IMR-90 (cell line): ENCODE measurements around the gene MTA1. TPM values are rescaled to one million over a fixed set of nuclear protein-coding genes. Genes with fewer than 3 reads are reported as not detected.

Experiments used
- ATAC-seq: fragments of 200-7000 bp; cut with Tn5 transposase; 2 replicates; pipeline ENCODE4 v1.9.1; 2020; ENCODE audit warnings: low read depth, mild to moderate bottlenecking, moderate library complexity
- BruUV-seq: library from RNA; stranded (reverse); fragments of 400-500 nt; replicated peaks from 2 replicates; lab custom pipeline; 2021; lab: Mats Ljungman, UMichigan
- CTCF ChIA-PET: fragments of 300-600 bp; formaldehyde crosslinking; extraction: SDS; loops from one replicate; lab custom pipeline; 2021; ENCODE audit warnings: antibody characterized with exemption; lab: Yijun Ruan, JAX
- POLR2A ChIA-PET: fragments of 300-600 bp; sonication (Branson Sonifier 250); formaldehyde crosslinking; loops from one replicate; lab custom pipeline; 2022; ENCODE audit warnings: antibody characterized with exemption; ENCODE audit not compliant: unreplicated experiment; lab: Charles Lee
- DNase-seq: peaks from one replicate; pipeline ENCODE4 v3.0.0; 2013
- H2AFZ ChIP-seq: replicated peaks from 2 replicates; pipeline ENCODE3; 2013; ENCODE audit warnings: low read length, mild to moderate bottlenecking; ENCODE audit not compliant: poor library complexity
- H2AK5ac ChIP-seq: 2 replicates; pipeline ENCODE4 v1.6.1; 2013; ENCODE audit warnings: low read depth, low read length, inconsistent platforms
- H2AK9ac ChIP-seq: replicated peaks from 2 replicates; pipeline ENCODE3; 2013; ENCODE audit warnings: mild to moderate bottlenecking, low read depth, low read length, moderate library complexity; ENCODE audit not compliant: poor library complexity
- H2BK120ac ChIP-seq: 2 replicates; pipeline ENCODE4 v1.6.1; 2013; ENCODE audit warnings: low read depth, low read length, inconsistent platforms
- H2BK15ac ChIP-seq: 3 replicates; pipeline ENCODE4 v1.6.1; 2013; ENCODE audit warnings: low read depth, low read length, inconsistent platforms
- H2BK20ac ChIP-seq: 2 replicates; pipeline ENCODE4 v1.6.1; 2013; ENCODE audit warnings: low read depth, mild to moderate bottlenecking, inconsistent platforms, low read length, moderate library complexity
- H2BK5ac ChIP-seq: 2 replicates; pipeline ENCODE4 v1.6.1; 2013; ENCODE audit warnings: mild to moderate bottlenecking, low read depth, low read length, inconsistent platforms; ENCODE audit not compliant: poor library complexity, severe bottlenecking
- H3K14ac ChIP-seq: replicated peaks from 2 replicates; pipeline ENCODE4 v1.6.1; 2013; ENCODE audit warnings: low read depth, low read length, inconsistent platforms
- H3K18ac ChIP-seq: 2 replicates; pipeline ENCODE4 v1.6.1; 2013; ENCODE audit warnings: low read depth, low read length, control low read depth
- H3K23ac ChIP-seq: 2 replicates; pipeline ENCODE4 v1.6.1; 2013; ENCODE audit warnings: low read depth, low read length, inconsistent platforms
- H3K27ac ChIP-seq: 2 replicates; pipeline ENCODE4 v1.5.1; 2013; ENCODE audit warnings: mild to moderate bottlenecking, control low read depth, low read length; ENCODE audit not compliant: insufficient read depth
- H3K27me3 ChIP-seq: 2 replicates; pipeline ENCODE4 v1.6.1; 2013; ENCODE audit warnings: low read length; ENCODE audit not compliant: control insufficient read depth, insufficient read depth
- H3K36me3 ChIP-seq: 2 replicates; pipeline ENCODE4 v1.6.1; 2013; ENCODE audit warnings: low read length, mixed read lengths; ENCODE audit not compliant: control insufficient read depth, insufficient read depth
- H3K4ac ChIP-seq: 2 replicates; pipeline ENCODE4 v1.6.1; 2013; ENCODE audit warnings: low read depth, low read length, inconsistent platforms
- H3K4me1 ChIP-seq: 2 replicates; pipeline ENCODE4 v1.6.1; 2013; ENCODE audit warnings: low read length, mixed read lengths; ENCODE audit not compliant: control insufficient read depth, insufficient read depth
- H3K4me2 ChIP-seq: 2 replicates; pipeline ENCODE4 v1.6.1; 2013; ENCODE audit warnings: low read depth, mild to moderate bottlenecking, control low read depth, low read length, moderate library complexity
- H3K4me3 ChIP-seq: 2 replicates; pipeline ENCODE4 v1.5.1; 2013; ENCODE audit warnings: low read depth, mild to moderate bottlenecking, control low read depth, low read length, moderate library complexity; ENCODE audit not compliant: insufficient read depth
- H3K56ac ChIP-seq: 2 replicates; pipeline ENCODE4 v1.6.1; 2013; ENCODE audit warnings: low read length, inconsistent platforms; ENCODE audit not compliant: insufficient read depth; ENCODE audit errors: extremely low read depth
- H3K79me1 ChIP-seq, 2 experiments: 2 replicates each; pipeline ENCODE4 v1.6.1; 2013; ENCODE audit warnings: low read length in 2 of 2, inconsistent platforms in 1 of 2, low read depth in 1 of 2
- H3K9ac ChIP-seq: 2 replicates; pipeline ENCODE4 v1.6.1; 2013; ENCODE audit warnings: low read depth, low read length, control low read depth
- H3K9me1 ChIP-seq: 2 replicates; pipeline ENCODE4 v1.6.1; 2013; ENCODE audit warnings: low read length, inconsistent platforms; ENCODE audit not compliant: insufficient read depth
- H3K9me3 ChIP-seq: 2 replicates; pipeline ENCODE4 v1.6.1; 2013; ENCODE audit warnings: low read length; ENCODE audit not compliant: control insufficient read depth, insufficient read depth
- H4K20me1 ChIP-seq: 2 replicates; pipeline ENCODE4 v1.6.1; 2013; ENCODE audit warnings: low read length, inconsistent platforms; ENCODE audit not compliant: insufficient read depth
- H4K5ac ChIP-seq: 2 replicates; pipeline ENCODE4 v1.6.1; 2013; ENCODE audit warnings: mild to moderate bottlenecking, low read depth, low read length, control low read depth
- H4K8ac ChIP-seq, 2 experiments: 2 replicates each; pipeline ENCODE4 v1.6.1; 2013; ENCODE audit warnings: low read depth in 2 of 2, low read length in 2 of 2, control low read depth in 1 of 2, inconsistent platforms in 1 of 2
- H4K91ac ChIP-seq: 2 replicates; pipeline ENCODE4 v1.6.1; 2013; ENCODE audit warnings: low read depth, low read length, inconsistent platforms; ENCODE audit not compliant: insufficient read depth
- BHLHE40 ChIP-seq: fragments of 150-350 bp; IDR thresholded peaks from 2 replicates; pipeline ENCODE4 v1.6.1; 2016; ENCODE audit warnings: mild to moderate bottlenecking, low read depth, low read length
- CEBPB ChIP-seq: IDR thresholded peaks from 2 replicates; pipeline ENCODE4 v1.6.1; 2012; ENCODE audit warnings: low read depth, low read length, improper control_type of control experiment
- MAZ ChIP-seq: IDR thresholded peaks from 2 replicates; pipeline ENCODE4 v1.6.1; 2012; ENCODE audit warnings: low read depth, mild to moderate bottlenecking, low read length, improper control_type of control experiment, moderate library complexity, borderline replicate concordance
- MXI1 ChIP-seq: IDR thresholded peaks from 2 replicates; pipeline ENCODE4 v1.6.1; 2012; ENCODE audit warnings: low read depth, mild to moderate bottlenecking, low read length, moderate library complexity, borderline replicate concordance
- POLR2A ChIP-seq: IDR thresholded peaks from 2 replicates; pipeline ENCODE4 v1.6.1; 2012; ENCODE audit warnings: mild to moderate bottlenecking, low read depth, low read length
- RAD21 ChIP-seq: IDR thresholded peaks from 2 replicates; pipeline ENCODE4 v1.6.1; 2012; ENCODE audit warnings: low read length, improper control_type of control experiment
- RCOR1 ChIP-seq: IDR thresholded peaks from 2 replicates; pipeline ENCODE4 v1.6.1; 2012; ENCODE audit warnings: mild to moderate bottlenecking, low read length, improper control_type of control experiment; ENCODE audit not compliant: insufficient replicate concordance
- RFX5 ChIP-seq: IDR thresholded peaks from 2 replicates; pipeline ENCODE4 v1.8.0; 2012; ENCODE audit warnings: low read depth, mild to moderate bottlenecking, low read length, moderate library complexity
- SMC3 ChIP-seq: fragments of 150-350 bp; IDR thresholded peaks from 2 replicates; pipeline ENCODE4 v1.6.1; 2016; ENCODE audit warnings: low read depth, mild to moderate bottlenecking, antibody characterized with exemption, low read length, moderate library complexity
- USF2 ChIP-seq: fragments of 150-350 bp; IDR thresholded peaks from 2 replicates; pipeline ENCODE4 v1.6.1; 2017; ENCODE audit warnings: mild to moderate bottlenecking, antibody characterized with exemption, low read length, low read depth
- WGBS, 2 experiments: methylation state at CpG; one replicate each; pipeline versions ENCODE4 v1.1.5 to v1.1.7; 2013; ENCODE audit warnings: missing lambda C conversion rate in 2 of 2; ENCODE audit not compliant: insufficient read length in 1 of 2; ENCODE audit errors: extremely low coverage in 2 of 2; 5-methylcytosine and 5-hydroxymethylcytosine counted together
- dilution Hi-C: fragments of 300-500 bp; cut with HindIII; formaldehyde crosslinking; loops from one replicate; pipeline ENCODE4 v1.14.3; 2018; ENCODE audit warnings: low sequenced_read_pairs; ENCODE audit not compliant: unreplicated experiment
- in situ Hi-C: fragments of 300-500 bp; cut with MboI; formaldehyde crosslinking; loops from 3 replicates; pipeline ENCODE4 v1.14.3; 2019; ENCODE audit warnings: low sequenced_read_pairs, inconsistent platforms, mixed read lengths
- intact Hi-C: fragments of 100-400 bp; cut with micrococcal nuclease; formaldehyde crosslinking; loops from 2 replicates; pipeline ENCODE4 v1.10.0; 2022
- polyA plus RNA-seq, 3 experiments: library from polyadenylated mRNA; depleted of rRNA; stranded (reverse); fragments of >200 nt; gene quantifications; 2 replicates each; pipeline ENCODE4 v1.2.3, GENCODE V29; 2012; ENCODE audit warnings: low replicate concordance in 1 of 3
- total RNA-seq: library from RNA; depleted of rRNA; stranded (reverse); fragments of >200 nt; gene quantifications from 2 replicates; pipeline ENCODE4 v1.2.3, GENCODE V29; 2012
- TF ChIP-seq, protein P1 (sequence below): conservative IDR thresholded peaks from 2 replicates; pipeline ENCODE4 v1.5.1; 2012; ENCODE audit warnings: mild to moderate bottlenecking, low read depth, low read length, improper control_type of control experiment

Gene MTA1
- total and polyA plus RNA-seq, 2 of the 4 experiments (the other 2 are of a cell fraction), result 21.5 to 61.6 TPM

DNA sequence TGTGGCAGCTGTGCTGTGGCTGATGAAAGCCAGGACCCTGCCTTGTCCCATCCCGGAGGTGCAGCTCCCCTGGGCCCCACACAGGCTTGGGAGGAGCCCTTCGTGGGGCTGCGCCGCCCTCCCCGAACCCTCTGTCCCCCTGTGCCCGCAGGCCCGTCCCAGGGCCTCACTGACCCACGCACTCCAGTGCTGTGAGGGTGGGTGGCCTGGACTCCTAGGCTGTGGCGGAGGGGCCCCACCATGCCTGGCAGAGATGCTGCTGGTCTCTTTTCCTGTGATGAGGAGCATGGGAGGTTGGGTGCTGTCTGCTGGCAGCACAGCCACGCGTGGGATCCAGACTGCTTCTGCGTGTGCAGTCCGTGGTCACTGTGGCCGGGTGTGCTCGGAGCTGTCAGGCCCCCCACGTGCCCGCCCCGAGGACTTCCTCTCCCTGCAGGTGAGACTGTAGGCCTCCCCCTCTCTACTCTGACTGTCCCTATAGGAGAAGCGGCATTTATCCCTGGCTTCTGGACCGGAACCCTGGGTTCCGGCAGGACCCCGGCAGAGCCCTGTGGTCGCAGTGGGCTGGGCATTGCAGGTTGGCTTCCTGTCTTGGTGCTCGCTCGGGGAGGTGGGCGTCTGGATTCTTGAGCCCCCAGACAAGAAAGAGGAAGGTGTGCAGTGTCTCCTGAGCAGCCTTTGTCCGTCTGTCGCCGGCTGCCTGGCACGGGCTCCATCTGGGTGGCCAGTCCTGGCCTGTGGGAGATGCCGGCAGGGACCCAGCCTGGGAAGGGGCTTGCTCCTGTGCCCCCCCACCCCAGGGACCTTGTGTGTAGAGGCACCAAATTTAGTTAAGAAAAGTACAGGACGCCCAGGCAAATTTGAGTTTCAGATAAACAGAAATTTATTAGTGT lies 2.3 kb downstream of the MTA1 start:
- Histone ChIP-seq H4K91ac (no peak overlapping the region), H2BK20ac (no peak overlapping the region), H3K27ac (no peak overlapping the region), H2AK9ac (peak overlapping the region; percentile 99), H2AK5ac (no peak overlapping the region), H3K14ac (no peak overlapping the region), H3K79me1 (peaks cover 4 to 52% of the 10 kb centered on the region in 2 experiments), H3K9ac (no peak overlapping the region), H3K4me3 (no peak overlapping the region), H3K4me1 (peaks cover 18% of the 10 kb centered on the region), H4K5ac (no peak overlapping the region), H3K27me3 (no peaks in the 10 kb centered on the region), H3K4ac (no peak overlapping the region; the same call in 1 of the 2 replicates), H3K4me2 (peak overlapping the region; percentile 99; the same call in 1 of the 2 replicates), H3K9me1 (peaks cover 10% of the 10 kb centered on the region; the same call in 1 of the 2 replicates), H2BK5ac (no peak overlapping the region), H3K23ac (no peak overlapping the region), H2AFZ (no peak overlapping the region), H3K9me3 (no peaks in the 10 kb centered on the region), H2BK15ac (no peak overlapping the region), H2BK120ac (no peak overlapping the region), H4K8ac (0 out of 4 replicates have a peak overlapping the region, but pooled peaks of 1 of the 2 experiments have one; percentile 17), H3K56ac (no peak overlapping the region), H4K20me1 (peaks cover 46% of the 10 kb centered on the region), H3K18ac (no peak overlapping the region), H3K36me3 (peaks cover 14% of the 10 kb centered on the region)
- BruUV-seq, result no TSS peak
- dilution Hi-C loops (no loop called here), intact Hi-C loops (no loop called here), in situ Hi-C loops (no loop called here)
- CTCF ChIA-PET, result no interaction called here
- WGBS, 2 experiments, result 86% methylated on average over 4 of the region's 32 CpGs; no CpG with 5 or more reads in 1 of the 2 experiments
- ATAC-seq (no peak), DNase-seq (no peak)
- POLR2A ChIA-PET, result no interaction called here
- TF ChIP-seq RAD21, result no peak
- TF ChIP-seq MAZ, result no peak
- no peak for TF ChIP-seq MXI1
- TF ChIP-seq, protein P1, sequence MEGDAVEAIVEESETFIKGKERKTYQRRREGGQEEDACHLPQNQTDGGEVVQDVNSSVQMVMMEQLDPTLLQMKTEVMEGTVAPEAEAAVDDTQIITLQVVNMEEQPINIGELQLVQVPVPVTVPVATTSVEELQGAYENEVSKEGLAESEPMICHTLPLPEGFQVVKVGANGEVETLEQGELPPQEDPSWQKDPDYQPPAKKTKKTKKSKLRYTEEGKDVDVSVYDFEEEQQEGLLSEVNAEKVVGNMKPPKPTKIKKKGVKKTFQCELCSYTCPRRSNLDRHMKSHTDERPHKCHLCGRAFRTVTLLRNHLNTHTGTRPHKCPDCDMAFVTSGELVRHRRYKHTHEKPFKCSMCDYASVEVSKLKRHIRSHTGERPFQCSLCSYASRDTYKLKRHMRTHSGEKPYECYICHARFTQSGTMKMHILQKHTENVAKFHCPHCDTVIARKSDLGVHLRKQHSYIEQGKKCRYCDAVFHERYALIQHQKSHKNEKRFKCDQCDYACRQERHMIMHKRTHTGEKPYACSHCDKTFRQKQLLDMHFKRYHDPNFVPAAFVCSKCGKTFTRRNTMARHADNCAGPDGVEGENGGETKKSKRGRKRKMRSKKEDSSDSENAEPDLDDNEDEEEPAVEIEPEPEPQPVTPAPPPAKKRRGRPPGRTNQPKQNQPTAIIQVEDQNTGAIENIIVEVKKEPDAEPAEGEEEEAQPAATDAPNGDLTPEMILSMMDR, result no peak
- no peak for TF ChIP-seq USF2
- TF ChIP-seq CEBPB, result no peak
- TF ChIP-seq POLR2A, result no peak
- TF ChIP-seq BHLHE40, result no peak
- no peak for TF ChIP-seq RFX5
- TF ChIP-seq SMC3, result no peak
- TF ChIP-seq RCOR1, result no peak
